Middle frontal gyrus (tissue), 1 donor: ENCODE data around the gene GLIS1.
"Not testable (repeated sequence)": the region's sequence is repeated elsewhere in the genome, so short reads cannot be mapped to it uniquely, and the experiment has no call there.

Experiments
- DNase-seq: peaks from one replicate; pipeline ENCODE4 v3.0.0-alpha.2; 2015; ENCODE audit warnings: low spot score; ENCODE audit errors: extremely low spot score

GLIS1 gene

DNA sequence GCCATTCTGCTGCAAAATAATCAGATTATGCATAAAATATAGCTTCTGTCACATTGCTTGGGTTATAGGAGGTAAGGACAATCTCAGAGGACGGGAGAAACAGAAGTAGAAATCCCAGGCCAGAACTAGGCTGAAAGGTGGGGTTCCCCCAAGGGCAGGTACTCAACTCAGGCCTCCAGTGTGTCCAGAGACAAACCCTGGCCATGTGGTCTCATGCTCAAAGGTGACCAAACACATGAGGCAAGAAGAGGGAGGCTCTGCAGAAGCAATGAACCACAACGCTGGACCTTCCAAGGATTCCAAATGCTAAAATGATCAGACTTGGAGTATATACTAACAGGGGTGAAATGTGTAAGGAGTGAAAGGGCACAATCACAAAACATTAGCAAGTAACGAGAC is 176.0 kb downstream of the GLIS1 start:
- DNase-seq, result no peak

DNA sequence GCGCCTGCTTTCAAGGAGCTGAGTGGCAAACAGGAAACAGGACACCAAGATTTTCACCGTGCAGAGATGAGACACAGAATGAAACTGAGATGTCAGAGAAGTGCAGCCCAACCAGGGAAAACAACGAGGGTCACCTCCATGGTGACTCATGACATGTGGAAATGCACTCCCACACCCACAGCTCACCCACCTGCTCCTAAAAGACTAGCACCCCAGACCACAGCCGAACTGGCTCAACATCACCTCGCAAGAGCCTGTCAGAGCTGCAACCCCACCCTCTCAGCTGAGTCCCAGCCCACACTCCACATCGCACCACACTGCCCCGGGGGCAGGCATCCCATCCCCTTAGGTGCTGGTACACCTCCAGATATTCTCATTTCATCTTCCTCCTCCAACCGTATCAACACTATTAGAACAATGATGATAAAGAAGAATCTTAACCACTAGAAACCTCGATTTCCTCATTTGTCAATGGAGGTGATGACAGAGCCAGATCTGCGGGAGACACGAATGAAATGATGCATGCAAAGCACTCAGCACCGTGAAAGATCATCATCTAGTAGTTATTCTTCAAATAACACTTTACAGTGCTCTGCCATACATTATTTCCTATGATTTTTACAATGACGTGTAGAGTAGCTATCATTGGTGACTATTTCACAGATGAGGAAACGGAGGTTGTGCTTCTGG is 176.5 kb downstream of the GLIS1 start:
- no peak for DNase-seq

DNA sequence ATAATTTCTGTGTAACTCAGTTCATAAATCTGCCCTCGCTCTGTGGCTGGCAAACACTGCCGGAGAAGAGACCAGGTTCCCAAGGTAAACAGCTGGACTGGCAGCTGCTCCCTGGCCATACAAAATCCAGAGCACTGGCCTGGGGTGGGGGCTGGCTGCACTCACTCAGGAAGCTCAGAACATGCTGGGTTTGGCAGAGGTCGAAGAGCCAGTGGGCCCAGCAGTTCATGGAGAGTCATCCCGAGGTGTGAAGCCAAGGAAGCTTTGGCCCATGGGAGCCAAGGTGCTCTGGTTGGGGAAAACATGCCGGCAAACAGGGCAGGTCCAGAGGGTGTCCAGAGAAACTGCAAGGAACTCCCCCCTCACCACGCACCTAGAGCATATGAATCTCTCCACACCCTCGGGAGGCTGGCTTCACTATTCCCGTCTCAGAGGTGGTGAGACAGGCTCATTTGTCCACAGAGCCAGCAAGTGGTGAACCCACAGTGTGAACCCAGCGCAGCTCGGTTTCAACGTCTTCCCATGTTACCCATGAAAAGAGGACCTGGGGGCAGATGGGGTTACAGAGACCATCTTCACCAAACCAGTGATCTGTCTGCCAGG is 177.4 kb downstream of the GLIS1 start:
- no peak for DNase-seq

DNA sequence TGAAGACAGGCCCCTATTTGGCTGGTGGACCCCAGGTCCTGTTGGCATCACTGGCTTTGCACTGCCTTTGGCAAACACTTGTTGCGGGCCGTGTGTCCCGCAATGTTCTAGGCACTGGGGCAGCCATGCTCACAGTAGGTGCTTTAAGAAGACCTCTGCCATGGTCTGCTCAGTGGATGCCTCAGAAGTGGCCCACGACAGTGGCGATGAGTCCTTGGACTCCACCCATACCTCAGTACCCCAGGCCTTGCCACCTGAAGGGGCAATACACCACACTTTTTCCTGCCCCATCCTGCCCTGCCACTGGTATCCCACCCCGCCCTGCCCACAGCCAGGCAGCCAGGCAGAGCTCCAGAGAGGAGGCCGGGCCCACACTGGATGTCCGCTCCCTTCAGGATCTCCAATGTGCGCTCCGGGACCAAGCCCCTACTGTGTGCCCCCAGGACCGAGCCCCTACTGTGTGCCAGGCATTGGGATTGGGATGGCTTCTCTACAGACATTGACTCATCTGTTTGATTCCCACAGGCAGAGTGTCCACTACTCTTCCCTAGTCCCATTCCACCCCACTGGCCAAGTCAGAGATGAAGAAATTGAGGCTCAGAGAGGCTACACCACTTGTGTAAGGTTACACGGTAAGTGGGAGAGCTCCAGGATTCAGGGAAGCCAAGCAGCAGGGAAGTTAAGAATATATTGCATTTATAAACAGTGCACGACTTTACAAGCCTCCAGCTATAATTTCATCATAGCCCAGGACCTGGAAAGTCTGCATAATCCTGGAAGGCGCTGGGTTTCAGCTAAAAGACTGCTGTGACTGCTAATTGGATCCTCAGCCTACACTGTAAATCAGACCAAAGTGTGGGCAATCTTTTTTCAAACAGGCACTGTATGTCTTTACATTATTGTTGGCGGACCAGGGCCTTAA is 178.1 kb downstream of the GLIS1 start:
- DNase-seq, result no peak

DNA sequence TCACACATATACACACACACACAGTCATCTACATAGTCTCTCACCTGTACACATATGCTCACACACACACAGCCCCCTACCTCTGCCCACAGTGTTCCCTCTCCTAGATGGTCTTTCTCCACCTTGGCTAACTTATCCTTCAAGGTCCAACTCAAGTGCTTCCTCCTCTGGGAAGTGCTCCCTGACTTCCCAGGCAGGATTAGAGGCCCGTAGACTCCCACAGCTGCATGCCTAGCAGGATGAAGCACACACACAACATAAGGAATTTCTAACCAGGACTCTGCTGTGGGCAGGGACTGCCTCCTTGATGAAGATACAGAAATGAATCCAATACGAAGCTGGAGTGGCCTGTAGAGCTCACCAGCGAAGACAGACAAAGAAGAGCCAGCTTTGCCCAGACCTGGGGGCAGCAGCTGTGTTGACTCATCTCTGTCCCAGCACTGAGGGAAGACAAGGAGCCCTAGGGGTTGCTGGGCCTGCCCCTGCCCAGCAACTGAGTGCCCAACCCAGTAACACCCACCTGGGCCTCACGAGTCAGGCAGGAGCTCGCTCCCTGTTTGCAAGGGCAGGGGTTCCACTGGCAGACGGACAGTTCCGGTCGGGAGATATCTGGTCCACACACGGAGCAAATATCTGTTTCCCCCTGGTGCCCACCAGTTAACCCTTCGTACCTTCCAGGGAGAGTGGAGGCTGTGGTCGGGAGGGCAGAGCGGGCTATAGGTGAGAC is 178.9 kb downstream of the GLIS1 start:
- DNase-seq, result no peak

DNA sequence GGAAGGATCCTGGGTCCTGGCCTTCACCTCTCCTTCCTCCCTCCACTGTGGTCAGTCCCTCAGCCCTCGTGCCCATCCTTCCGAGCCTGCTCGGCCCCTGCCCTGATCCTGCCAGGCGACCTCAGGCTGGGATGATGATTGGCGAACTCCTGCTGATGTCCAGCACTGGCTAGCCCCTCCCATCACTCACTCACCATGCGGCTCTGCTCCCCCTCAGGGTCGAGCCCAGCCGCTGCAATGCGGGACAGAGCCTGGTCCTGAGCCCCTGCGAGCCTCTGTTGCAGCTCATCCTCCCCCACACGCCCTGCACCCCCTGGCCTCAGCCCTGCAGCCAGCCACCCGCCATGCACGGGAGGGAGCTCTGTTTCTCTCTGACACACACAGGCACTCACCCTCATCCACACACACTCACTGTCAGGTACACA is 179.6 kb downstream of the GLIS1 start:
- DNase-seq, result no peak

DNA sequence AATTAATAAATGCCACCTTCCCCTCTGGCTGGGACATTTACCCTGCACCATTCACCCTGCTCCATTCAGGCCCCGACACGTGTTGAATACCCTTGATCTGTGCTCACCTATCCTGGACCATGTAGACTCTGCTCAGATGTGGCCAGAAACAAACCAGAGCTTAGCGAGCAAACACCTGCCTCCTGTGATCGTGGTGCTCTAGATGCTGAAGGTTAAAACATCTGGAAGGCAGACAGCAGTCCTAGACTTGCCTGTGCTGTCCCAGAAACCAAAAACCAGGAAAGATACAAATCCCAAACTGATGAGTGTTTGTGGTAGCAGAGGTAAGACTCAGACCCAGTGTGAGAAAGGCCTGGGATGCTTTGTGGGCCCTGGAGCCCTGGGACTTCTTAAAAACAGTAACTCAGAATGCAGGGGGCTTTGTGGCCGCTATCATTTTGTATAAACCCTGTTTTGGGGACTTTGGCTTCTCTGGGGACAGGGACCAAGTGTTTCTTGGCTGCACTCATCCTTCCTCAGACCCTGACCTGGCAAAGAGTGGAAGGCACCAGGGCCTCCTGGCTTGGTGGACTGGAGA is 180.1 kb downstream of the GLIS1 start:
- no peak for DNase-seq

DNA sequence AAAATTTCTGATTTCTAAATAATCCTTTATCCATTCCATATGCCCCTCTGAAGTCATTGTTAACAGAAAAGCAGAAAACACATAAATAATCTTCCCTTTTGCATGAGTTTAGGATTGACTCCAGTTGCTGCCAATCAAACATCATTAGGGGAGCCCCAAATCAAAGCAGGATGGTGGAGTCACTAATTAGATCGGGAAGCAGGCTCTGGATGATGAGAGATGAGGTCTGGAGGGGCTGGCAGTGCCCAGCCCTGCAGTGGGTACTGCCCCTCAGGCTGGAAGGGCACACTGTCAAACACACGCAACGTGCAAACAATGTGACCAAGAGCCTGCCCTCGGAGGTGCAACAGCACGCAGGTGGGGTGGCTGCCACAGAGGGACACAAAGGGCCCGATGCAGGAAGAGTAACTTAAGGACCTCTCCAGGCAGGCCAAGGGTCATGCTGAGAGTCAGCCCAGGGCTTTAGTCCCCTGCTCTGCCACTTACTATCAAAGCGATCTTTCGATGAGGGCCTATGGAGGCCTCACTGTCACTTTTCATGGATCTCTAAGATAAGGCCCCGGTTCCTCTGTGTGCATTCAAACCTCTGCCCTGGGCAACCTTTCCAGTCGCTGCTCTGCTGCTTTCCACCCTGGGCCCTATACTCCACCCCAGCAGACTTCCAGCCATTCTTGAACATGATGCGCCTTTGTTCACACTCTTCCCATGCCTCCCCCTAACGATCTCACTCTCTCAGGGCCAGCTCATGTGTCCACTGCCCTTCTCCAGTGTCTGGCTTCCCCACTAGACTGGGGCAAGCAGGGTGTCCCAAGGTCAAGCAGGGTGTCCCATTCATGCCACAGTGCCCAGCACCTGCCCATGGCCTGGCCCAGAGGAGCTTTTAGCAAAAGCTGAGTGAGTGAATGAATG is 180.9 kb downstream of the GLIS1 start:
- DNase-seq, result no peak

DNA sequence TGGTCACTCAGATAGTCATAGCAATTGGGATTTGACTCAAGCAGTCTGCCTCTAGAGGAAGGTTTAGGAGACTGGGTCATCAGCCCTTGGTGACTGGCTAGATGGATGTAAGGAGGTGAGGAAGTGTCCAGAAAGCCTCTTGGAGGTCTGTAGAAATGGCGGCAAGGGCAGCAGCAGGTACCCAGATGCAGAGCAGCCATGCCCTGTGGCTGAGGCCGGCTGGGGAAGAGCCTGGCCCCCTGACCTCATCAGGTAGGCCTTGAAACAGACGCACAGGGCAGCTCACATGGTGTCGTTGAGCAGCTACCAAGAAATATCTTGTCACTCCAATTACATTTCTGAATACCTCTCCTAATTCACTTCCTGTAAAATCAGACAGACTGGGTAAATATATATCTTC is 181.6 kb downstream of the GLIS1 start:
- DNase-seq, result no peak

DNA sequence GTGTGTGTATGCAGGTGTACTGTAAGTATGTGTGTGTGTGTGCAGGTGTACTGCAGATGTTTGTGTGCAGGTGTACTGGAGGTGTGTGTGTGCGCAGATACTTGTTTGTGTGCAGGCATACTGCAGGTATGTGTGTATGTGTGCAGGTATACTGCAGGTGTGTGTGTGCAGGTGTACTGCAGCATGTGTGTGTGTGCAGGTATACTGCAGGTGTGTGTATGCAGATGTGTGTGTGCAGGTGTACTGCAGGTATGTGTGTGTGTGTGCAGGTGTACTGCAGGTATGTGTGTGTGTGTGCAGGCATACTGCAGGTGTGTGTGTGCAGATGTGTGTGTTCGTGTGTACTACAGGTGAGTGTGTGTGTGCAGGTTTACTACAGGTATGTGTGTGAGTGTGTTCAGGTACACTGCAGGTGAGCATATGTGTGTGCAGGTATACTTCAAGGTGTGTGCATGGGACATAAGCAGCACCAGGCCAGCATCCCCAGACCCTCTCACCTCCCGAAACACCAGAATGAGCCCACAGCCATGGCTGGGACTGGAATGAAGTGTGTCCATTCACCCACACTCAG is 182.2 kb downstream of the GLIS1 start:
- no peak for DNase-seq

DNA sequence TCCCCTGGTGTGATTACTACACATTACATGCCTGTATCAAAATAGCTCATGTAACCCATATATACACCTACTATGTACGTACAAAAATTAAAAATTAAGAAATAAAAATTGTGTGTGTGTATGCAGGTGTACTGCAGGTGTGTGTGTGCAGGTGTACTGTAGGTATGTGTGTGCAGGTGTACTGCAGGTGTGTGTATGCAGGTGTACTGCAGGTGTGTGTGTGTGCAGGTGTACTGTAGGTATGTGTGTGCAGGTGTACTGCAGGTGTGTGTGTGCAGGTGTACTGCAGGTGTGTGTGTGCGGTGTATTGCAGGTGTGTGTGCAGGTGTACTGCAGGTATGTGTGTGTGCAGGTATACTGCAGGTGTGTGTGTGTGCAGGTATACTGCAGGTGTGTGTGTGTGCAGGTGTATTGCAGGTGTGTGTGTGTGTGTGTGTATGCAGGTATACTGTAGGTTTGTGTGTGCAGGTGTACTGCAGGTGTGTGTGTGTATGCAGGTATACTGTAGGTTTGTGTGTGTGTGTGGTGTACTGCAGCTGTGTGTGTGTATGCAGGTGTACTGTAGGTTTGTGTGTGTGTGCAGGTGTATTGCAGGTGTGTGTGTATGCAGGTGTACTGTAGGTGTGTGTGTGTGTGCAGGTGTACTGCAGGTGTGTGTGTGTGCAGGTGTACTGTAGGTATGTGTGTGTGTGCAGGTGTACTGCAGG is 183.2 kb downstream of the GLIS1 start:
- DNase-seq, result not testable (repeated sequence)

DNA sequence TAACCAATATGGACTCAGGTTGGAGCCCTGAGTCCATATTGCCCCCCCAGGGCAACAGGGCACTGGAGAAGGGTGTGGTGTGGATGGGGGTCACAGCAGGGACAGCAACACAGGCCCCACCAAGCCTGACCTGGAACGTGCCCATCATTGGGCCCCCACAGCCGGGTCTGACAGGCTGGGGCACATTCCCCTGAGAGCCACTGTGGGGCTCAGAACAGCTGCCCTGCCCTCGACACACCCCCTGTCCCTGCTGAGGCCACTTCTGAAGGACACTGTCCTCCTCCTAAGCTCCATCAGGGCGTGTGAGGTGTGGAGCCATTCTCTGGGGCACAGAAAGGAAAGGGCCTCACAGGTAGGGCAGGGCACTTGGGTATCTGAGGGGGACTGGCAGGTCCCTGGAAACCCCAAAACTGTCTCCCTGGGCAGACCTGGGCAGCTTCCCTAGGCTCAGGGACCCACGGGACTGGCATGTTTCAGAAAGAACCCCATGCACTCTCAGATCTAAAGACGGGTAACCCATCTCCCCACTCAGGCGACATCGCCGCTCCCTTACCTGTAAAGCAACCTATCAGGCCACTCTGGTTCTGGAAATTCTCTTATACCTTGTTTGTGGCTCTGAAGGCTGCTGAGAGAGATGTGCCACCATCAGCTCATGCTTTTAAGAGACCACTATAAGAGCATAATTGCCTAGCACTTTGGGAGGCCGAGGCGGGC is 184.2 kb downstream of the GLIS1 start:
- DNase-seq, result no peak

DNA sequence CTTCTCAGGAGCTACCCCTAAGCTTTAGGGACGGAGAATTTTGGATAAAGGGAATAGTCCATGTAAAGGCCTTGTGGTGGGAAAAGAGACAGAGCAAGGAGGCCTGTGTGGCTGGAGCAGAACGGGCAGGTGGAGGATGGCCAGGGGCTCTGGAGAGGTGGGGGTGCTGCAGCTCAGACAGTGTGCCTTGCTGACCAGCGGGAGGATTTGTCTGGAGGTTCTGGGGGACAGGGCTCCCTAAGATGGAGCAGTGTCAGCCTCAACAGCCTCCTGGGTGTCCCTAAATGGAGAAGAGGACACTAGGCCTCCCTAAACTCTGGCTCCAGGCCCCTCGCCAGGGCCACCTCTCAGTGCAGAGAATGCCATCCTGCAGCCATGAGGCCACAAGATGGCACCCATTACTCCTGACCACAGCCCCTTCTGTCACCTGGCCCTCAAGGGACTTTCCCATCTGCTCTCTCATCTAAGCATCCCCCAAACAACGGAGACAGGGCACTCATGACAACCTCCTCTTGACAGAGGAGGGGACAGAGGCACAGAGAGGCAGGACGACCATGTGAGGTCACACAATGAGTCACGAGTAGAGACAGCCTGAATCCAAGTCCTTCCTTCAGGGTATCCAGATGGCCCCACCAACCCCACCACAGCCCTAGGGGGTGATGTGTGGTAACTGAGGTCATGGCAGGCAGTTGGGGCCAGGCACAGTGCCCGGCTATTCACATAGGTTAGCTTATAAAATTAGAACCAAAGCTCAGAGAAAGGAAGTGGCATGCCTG is 185.0 kb downstream of the GLIS1 start:
- no peak for DNase-seq

DNA sequence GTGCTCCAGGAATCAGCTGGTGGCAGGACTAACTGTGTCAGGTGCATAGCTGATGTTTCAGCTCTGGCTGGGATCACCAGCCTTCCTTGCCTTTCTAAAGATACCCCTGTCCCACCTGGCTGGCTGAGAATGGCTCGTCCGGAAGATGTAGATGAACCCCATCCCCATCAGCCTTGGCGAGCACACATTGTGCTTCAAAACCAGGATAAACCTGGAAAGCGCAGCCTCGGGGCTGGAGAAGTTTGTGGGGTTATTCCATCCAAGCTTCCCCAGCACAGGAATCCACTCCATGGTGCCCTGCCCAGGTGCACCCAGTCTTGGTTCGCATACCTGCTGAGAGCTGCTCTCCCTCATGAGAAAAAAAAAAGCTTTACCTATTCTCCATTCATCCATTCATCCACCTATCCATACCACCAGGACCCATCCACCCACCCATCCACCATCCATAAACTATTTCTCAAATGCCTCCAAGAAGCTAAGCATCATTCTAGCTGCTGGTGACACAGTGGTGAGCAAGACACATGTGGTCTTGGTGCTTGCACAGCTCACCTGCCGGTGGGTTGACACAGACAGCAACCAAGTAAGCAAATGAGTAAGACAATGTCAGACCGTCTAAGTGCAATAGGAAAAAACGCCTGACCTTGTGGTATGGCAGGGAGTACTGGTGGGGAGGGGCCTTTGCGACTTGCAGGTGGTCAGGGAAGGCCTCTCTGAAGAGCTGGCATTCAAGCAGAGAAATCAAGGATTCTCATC is 185.8 kb downstream of the GLIS1 start:
- DNase-seq, result no peak

DNA sequence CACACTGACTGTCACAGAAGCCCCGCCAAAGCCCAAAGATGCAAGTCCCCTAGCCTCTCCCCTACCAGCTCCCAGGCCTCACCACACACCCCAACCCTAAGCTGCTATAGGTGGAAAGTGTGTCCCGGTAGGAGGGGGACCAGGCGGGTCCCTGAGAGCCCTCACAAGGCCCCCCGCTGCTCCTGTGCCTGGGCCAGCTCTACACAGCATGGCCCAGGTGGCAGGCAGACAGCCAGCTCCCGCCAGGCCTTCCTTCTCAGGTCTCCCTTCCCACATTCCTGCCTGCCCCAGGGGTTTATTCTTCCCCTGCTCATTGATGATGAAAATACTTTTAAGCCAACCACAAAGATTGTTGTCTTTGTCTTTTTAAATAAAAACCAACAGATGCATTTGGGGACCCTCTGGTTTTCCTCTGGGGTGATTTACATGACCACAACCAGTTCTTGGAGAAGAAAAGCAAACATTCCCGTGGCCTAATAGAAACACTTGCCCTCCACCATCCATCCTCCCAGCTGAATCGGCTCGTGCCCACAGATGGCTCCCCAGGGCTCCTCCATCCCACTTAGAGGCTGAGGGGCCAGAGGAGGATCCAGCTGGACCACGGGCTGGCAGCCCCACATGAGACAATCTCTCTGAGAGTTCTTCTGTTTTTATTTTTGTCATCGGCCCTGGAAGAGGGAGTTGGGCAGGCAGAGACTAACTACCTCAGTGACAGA is 186.7 kb downstream of the GLIS1 start:
- no peak for DNase-seq

DNA sequence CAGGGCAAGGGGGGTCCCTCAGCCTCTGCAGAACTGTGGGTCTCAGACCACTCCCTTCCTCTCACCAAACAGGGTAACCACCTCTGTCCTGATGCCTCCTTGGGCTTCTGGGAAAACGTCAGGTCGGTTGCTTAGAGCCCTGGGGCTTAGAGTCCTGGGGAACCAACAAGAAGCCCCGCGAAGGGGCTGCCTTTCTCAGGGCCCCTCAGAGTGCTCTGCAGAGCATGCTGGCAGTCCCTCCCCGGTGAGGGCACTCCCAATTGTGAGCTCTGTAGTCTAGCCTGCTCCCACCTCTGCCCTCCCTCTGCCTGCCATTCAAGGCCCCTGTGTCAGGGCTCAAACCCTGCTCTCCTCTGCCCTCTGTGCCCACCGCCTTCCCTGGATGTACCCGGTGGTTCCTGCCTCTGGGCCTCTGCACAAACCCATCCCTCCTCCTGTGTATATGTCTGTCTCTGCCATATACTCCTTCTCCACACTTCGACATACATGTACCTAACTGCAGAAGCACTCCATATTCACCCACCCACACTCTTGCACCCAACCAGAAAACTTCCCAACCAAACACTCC is 187.5 kb downstream of the GLIS1 start:
- DNase-seq, result no peak
